Common myeloid progenitor, CD34-positive (primary cell): ENCODE data around the gene PREB.

Source experiments
- CTCF ChIA-PET: fragments of 350-600 bp; sonication (Branson Sonifier 250); formaldehyde crosslinking; loops from one replicate; lab custom pipeline; 2021; ENCODE audit warnings: antibody characterized with exemption; lab: Charles Lee
- POLR2A ChIA-PET: fragments of 350-600 bp; sonication (Branson Sonifier 250); formaldehyde crosslinking; loops from one replicate; lab custom pipeline; 2021; ENCODE audit warnings: antibody characterized with exemption; lab: Charles Lee
- DNase-seq, 3 donors: peaks; one replicate each; pipeline versions ENCODE4 v3.0.0 to v3.0.0-alpha.2; 2013
- H3K27ac ChIP-seq, 2 experiments: 1 replicate in 1 of 2; 2 replicates in 1 of 2; pipeline ENCODE4 v1.7.0; 2013; ENCODE audit warnings: inconsistent platforms in 2 of 2, low read length in 2 of 2, mild to moderate bottlenecking in 2 of 2, low read depth in 1 of 2, moderate library complexity in 1 of 2; ENCODE audit not compliant: severe bottlenecking in 2 of 2, insufficient read depth in 1 of 2, poor library complexity in 1 of 2
- H3K27me3 ChIP-seq, 5 experiments: replicated peaks in 2 of 5; 1 replicate in 3 of 5; 2 replicates in 2 of 5; pipeline versions ENCODE4 v1.6.1 to v1.7.0; 2013; ENCODE audit warnings: low read length in 4 of 5, mild to moderate bottlenecking in 2 of 5, moderate library complexity in 2 of 5, inconsistent platforms in 1 of 5; ENCODE audit not compliant: insufficient read depth in 5 of 5, control insufficient read depth in 4 of 5
- H3K36me3 ChIP-seq, 4 experiments: 1 replicate in 2 of 4; 2 replicates in 2 of 4; pipeline versions ENCODE4 v1.6.1 to v1.7.0; 2013; ENCODE audit warnings: low read length in 3 of 4, control low read depth in 1 of 4, mild to moderate bottlenecking in 1 of 4; ENCODE audit not compliant: control insufficient read depth in 4 of 4, insufficient read depth in 4 of 4
- H3K4me1 ChIP-seq, 4 experiments: 1 replicate in 3 of 4; 2 replicates in 1 of 4; pipeline versions ENCODE4 v1.6.1 to v1.7.1; 2013; ENCODE audit warnings: low read length in 3 of 4, mild to moderate bottlenecking in 3 of 4, control low read depth in 1 of 4, inconsistent platforms in 1 of 4, moderate library complexity in 1 of 4; ENCODE audit not compliant: control insufficient read depth in 4 of 4, insufficient read depth in 4 of 4; ENCODE audit errors: control extremely low read depth in 1 of 4
- H3K4me3 ChIP-seq, 7 experiments: 1 replicate in 4 of 7; 2 replicates in 3 of 7; pipeline versions ENCODE4 v1.5.1 to v1.7.0; 2013; ENCODE audit warnings: mild to moderate bottlenecking in 7 of 7, low read length in 6 of 7, moderate library complexity in 6 of 7, inconsistent platforms in 2 of 7, low read depth in 2 of 7, control low read depth in 1 of 7; ENCODE audit not compliant: insufficient read depth in 4 of 7, control insufficient read depth in 1 of 7; ENCODE audit errors: extremely low read depth in 1 of 7
- H3K9me3 ChIP-seq, 5 experiments: 1 replicate in 4 of 5; 2 replicates in 1 of 5; pipeline versions ENCODE4 v1.6.1 to v1.7.1; 2013; ENCODE audit warnings: low read length in 4 of 5, mild to moderate bottlenecking in 2 of 5, inconsistent platforms in 1 of 5, low read depth in 1 of 5, moderate library complexity in 1 of 5; ENCODE audit not compliant: control insufficient read depth in 4 of 5, insufficient read depth in 2 of 5; ENCODE audit errors: control extremely low read depth in 1 of 5
- WGBS: methylation state at CpG from one replicate; pipeline ENCODE4 v1.1.5; 2013; ENCODE audit not compliant: insufficient coverage; 5-methylcytosine and 5-hydroxymethylcytosine counted together

Gene PREB

GRCh38 chr2:27154488-27154887 is 20.1 kb upstream of the PREB start:
- 97% methylated on average over 5 of the region's 6 CpGs for WGBS

GRCh38 chr2:27152796-27153464 is 18.5 kb upstream of the PREB start:
- POLR2A ChIA-PET: no interaction called here
- CTCF ChIA-PET: interaction anchor here (0.7 to 2.3 kb wide), 3 partner anchors 9 to 13 kb away, joined by 3 to 7 read pairs (median 4); no protein-coding TSS in a partner anchor
- DNase-seq: no peak

More at GRCh38 chr2:27154488-27154887, 20.1 kb upstream of the PREB start:
- DNase-seq: no peak
- Histone ChIP-seq H3K4me3 (no peak overlapping the region), H3K4me1 (no peaks in the 10 kb centered on the region), H3K27ac (no peak overlapping the region), H3K9me3 (no peaks in the 10 kb centered on the region), H3K27me3 (peaks cover 0 to 2% (median 0%) of the 10 kb centered on the region in 5 experiments), H3K36me3 (no peaks in the 10 kb centered on the region)
- POLR2A ChIA-PET: interaction anchor here (1.0 kb wide), 1 partner anchor 8 kb away, joined by 3 read pairs; no protein-coding TSS in a partner anchor
- CTCF ChIA-PET: interaction anchor here (1.7 kb wide), 1 partner anchor 9 kb away, joined by 4 read pairs; no protein-coding TSS in a partner anchor

GRCh38 chr2:27152102-27152795 is 17.8 kb upstream of the PREB start:
- POLR2A ChIA-PET: no interaction called here
- Histone ChIP-seq H3K4me3 (no peak overlapping the region), H3K27me3 (peaks cover 0 to 2% (median 0%) of the 10 kb centered on the region in 5 experiments), H3K36me3 (no peaks in the 10 kb centered on the region), H3K4me1 (no peaks in the 10 kb centered on the region), H3K27ac (no peak overlapping the region), H3K9me3 (no peaks in the 10 kb centered on the region)
- no peak for DNase-seq
- CTCF ChIA-PET: interaction anchor here (0.6 to 2.3 kb wide), 5 partner anchors 7 to 25 kb away, joined by 3 to 7 read pairs (median 4); no protein-coding TSS in a partner anchor
- WGBS: 100% methylated on average over 7 of the region's 8 CpGs

More at GRCh38 chr2:27152796-27153464, 18.5 kb upstream of the PREB start:
- WGBS: 91% methylated on average over 2 of the region's 2 CpGs
- H3K4me3 ChIP-seq: no peak overlapping the region
- H3K27ac ChIP-seq: no peak overlapping the region
- H3K36me3 ChIP-seq: no peaks in the 10 kb centered on the region
- peaks cover 0 to 2% (median 0%) of the 10 kb centered on the region in 5 experiments for H3K27me3 ChIP-seq
- no peaks in the 10 kb centered on the region for H3K9me3 ChIP-seq
- no peaks in the 10 kb centered on the region for H3K4me1 ChIP-seq

- Histone ChIP-seq H3K36me3 (no peaks in the 10 kb centered on the region), H3K9me3 (no peaks in the 10 kb centered on the region), H3K27me3 (peaks cover 0 to 5% (median 0%) of the 10 kb centered on the region in 5 experiments), H3K27ac (no peak overlapping the region), H3K4me1 (no peaks in the 10 kb centered on the region), H3K4me3 (no peak overlapping the region)
- CTCF ChIA-PET: interaction anchor here (1.0 to 1.6 kb wide), 3 partner anchors 9 to 32 kb away, joined by 3 to 7 read pairs (median 3); partner anchors contain the start of gene ABHD1
- DNase-seq: no peak
- POLR2A ChIA-PET: no interaction called here
- 92% methylated on average over 5 of the region's 8 CpGs for WGBS
Observed at GRCh38 chr2:27150639-27151230, 16.3 kb upstream of the PREB start.

- POLR2A ChIA-PET: no interaction called here
- CTCF ChIA-PET: interaction anchor here (1.2 to 1.5 kb wide), 2 partner anchors 11 to 53 kb away, joined by 5 read pairs; no protein-coding TSS in a partner anchor
- H3K9me3 ChIP-seq: no peaks in the 10 kb centered on the region
- H3K4me3 ChIP-seq: no peak overlapping the region
- H3K36me3 ChIP-seq: no peaks in the 10 kb centered on the region
- H3K4me1 ChIP-seq: no peaks in the 10 kb centered on the region
- no peak overlapping the region for H3K27ac ChIP-seq
- DNase-seq: no peak
- H3K27me3 ChIP-seq: peaks cover 0 to 5% (median 0%) of the 10 kb centered on the region in 5 experiments
- WGBS: 96% methylated on average over 27 of the region's 29 CpGs
Observed at GRCh38 chr2:27149570-27150405, 15.4 kb upstream of the PREB start.

- 95% methylated on average over 12 of the region's 12 CpGs for WGBS
- H3K36me3 ChIP-seq: no peaks in the 10 kb centered on the region
- no peaks in the 10 kb centered on the region for H3K4me1 ChIP-seq
- no peaks in the 10 kb centered on the region for H3K9me3 ChIP-seq
- H3K27ac ChIP-seq: no peak within 1 kb of the TSS
- no peak for DNase-seq
- CTCF ChIA-PET: interaction anchor here (1.2 to 1.5 kb wide), 2 partner anchors 11 to 52 kb away, joined by 5 read pairs; no protein-coding TSS in a partner anchor
- H3K27me3 ChIP-seq: peaks cover 0 to 5% (median 0%) of the 10 kb centered on the region in 5 experiments
- POLR2A ChIA-PET: no interaction called here
- no peak within 1 kb of the TSS for H3K4me3 ChIP-seq
Observed at GRCh38 chr2:27148801-27149439, 14.5 kb upstream of the PREB start, which contains the start of gene TCF23. TSS of gene TCF23 (plus strand) at chr2:27149004. CDS start at chr2:27149134, 130 bp downstream.
